HG03460 (cell line): ENCODE results near the gene SPAG7.

ENCODE experiments used
- ATAC-seq: cut with Tn5 transposase; IDR thresholded peaks from one replicate; pipeline ENCODE4 v1.9.1; 2021; ENCODE audit not compliant: unreplicated experiment

SPAG7 gene

GRCh38 chr17:4967539-4968485 lies at the start of gene SPAG7:
Gene SPAG7 (minus strand): TSS chr17:4967817. CDS start chr17:4967804, 13 bp downstream.
- ATAC-seq = peak; percentile 57

- no peak for ATAC-seq
These were observed 46.7 kb upstream of the SPAG7 start for GRCh38 chr17:5014357-5014756.

GRCh38 chr17:5011928-5012327 lies 44.3 kb upstream of the SPAG7 start:
- no peak for ATAC-seq

- no peak for ATAC-seq
These were observed 35.7 kb upstream of the SPAG7 start for GRCh38 chr17:5003214-5003867.

GRCh38 chr17:5002121-5002788 lies 34.6 kb upstream of the SPAG7 start:
- ATAC-seq = no peak

- no peak for ATAC-seq
These were observed 32.6 kb upstream of the SPAG7 start for GRCh38 chr17:5000237-5000639.

GRCh38 chr17:4999430-5000093 lies 31.9 kb upstream of the SPAG7 start:
- ATAC-seq = no peak

- no peak for ATAC-seq
These were observed 31.3 kb upstream of the SPAG7 start for GRCh38 chr17:4998732-4999429.

- ATAC-seq = peak; percentile 9
These were observed 30.6 kb upstream of the SPAG7 start for GRCh38 chr17:4998027-4998731.

- peak; percentile 87 for ATAC-seq
These were observed 29.8 kb upstream of the SPAG7 start, which contains the start of the genes INCA1 and KIF1C for GRCh38 chr17:4997302-4998026. Gene INCA1 (minus strand): TSS chr17:4997522. CDS start chr17:4994437, 3,085 bp downstream. Gene KIF1C (plus strand): TSS chr17:4997950. CDS start chr17:5000247, 2,297 bp downstream.

GRCh38 chr17:4994081-4994595 lies 26.5 kb upstream of the SPAG7 start:
- ATAC-seq = no peak

GRCh38 chr17:4987767-4988567 lies 20.4 kb upstream of the SPAG7 start:
- peak; percentile 4 for ATAC-seq

- peak; percentile 67 for ATAC-seq
These were observed 19.5 kb upstream of the SPAG7 start, which contains the start of gene CAMTA2 for GRCh38 chr17:4986951-4987766. Gene CAMTA2 (minus strand): TSS chr17:4987675. CDS start chr17:4986222, 1,453 bp downstream.

GRCh38 chr17:4986403-4986802 lies 18.8 kb upstream of the SPAG7 start:
- no peak for ATAC-seq

GRCh38 chr17:4982305-4982704 lies 14.7 kb upstream of the SPAG7 start:
- no peak for ATAC-seq

GRCh38 chr17:4980644-4981216 lies 13.1 kb upstream of the SPAG7 start:
- no peak for ATAC-seq

- no peak for ATAC-seq
These were observed 11.1 kb upstream of the SPAG7 start for GRCh38 chr17:4978726-4979125.
